Measurements from ENCODE around the gene CUTC.

CUTC gene

GRCh38 chr10:99758211-99758891, 26.3 kb downstream of the CUTC start:
- DNase-seq (ENCODE audit: insufficient read length, low spot score) (no peak), FAIRE-seq (no peak)
- no peak for TF ChIP-seq POLR2A (IDR thresholded peaks at IDR 0.05; ENCODE audit: low read depth, low read length)

- TF ChIP-seq POLR2A (IDR thresholded peaks at IDR 0.05; ENCODE audit: low read depth, low read length) = no peak
- FAIRE-seq = no peak
- DNase-seq (ENCODE audit: insufficient read length, low spot score) = no peak
Observed at GRCh38 chr10:99760321-99760720, 28.3 kb downstream of the CUTC start.

GRCh38 chr10:99761365-99761764, 29.3 kb downstream of the CUTC start:
- TF ChIP-seq POLR2A (IDR thresholded peaks at IDR 0.05; ENCODE audit: low read depth, low read length) = no peak
- no peak for FAIRE-seq
- DNase-seq (ENCODE audit: insufficient read length, low spot score) = no peak

- DNase-seq (ENCODE audit: insufficient read length, low spot score) = no peak
- no peak for FAIRE-seq
- TF ChIP-seq POLR2A (IDR thresholded peaks at IDR 0.05; ENCODE audit: low read depth, low read length) = no peak
Observed at GRCh38 chr10:99765672-99766301, 33.8 kb downstream of the CUTC start.

- FAIRE-seq (no peak), DNase-seq (ENCODE audit: insufficient read length, low spot score) (no peak)
- no peak for TF ChIP-seq POLR2A (IDR thresholded peaks at IDR 0.05; ENCODE audit: low read depth, low read length)
Observed at GRCh38 chr10:99766302-99766681, 34.3 kb downstream of the CUTC start.

- DNase-seq (ENCODE audit: insufficient read length, low spot score) (no peak), FAIRE-seq (no peak)
- TF ChIP-seq POLR2A (IDR thresholded peaks at IDR 0.05; ENCODE audit: low read depth, low read length) = no peak
Observed at GRCh38 chr10:99767901-99768300, 35.9 kb downstream of the CUTC start.

- TF ChIP-seq POLR2A (IDR thresholded peaks at IDR 0.05; ENCODE audit: low read depth, low read length) = no peak
- no peak for FAIRE-seq
- no peak for DNase-seq (ENCODE audit: insufficient read length, low spot score)
Observed at GRCh38 chr10:99768556-99768955, 36.5 kb downstream of the CUTC start.

GRCh38 chr10:99769706-99770105, 37.7 kb downstream of the CUTC start:
- FAIRE-seq = no peak
- DNase-seq (ENCODE audit: insufficient read length, low spot score) = no peak
- TF ChIP-seq POLR2A (IDR thresholded peaks at IDR 0.05; ENCODE audit: low read depth, low read length) = no peak

GRCh38 chr10:99770408-99771045, 38.5 kb downstream of the CUTC start:
- FAIRE-seq (no peak), DNase-seq (ENCODE audit: insufficient read length, low spot score) (no peak)
- no peak for TF ChIP-seq POLR2A (IDR thresholded peaks at IDR 0.05; ENCODE audit: low read depth, low read length)

GRCh38 chr10:99775850-99776249, 43.8 kb downstream of the CUTC start:
- FAIRE-seq (peak; percentile 89), DNase-seq (ENCODE audit: insufficient read length, low spot score) (peak; percentile 48)
- no peak for TF ChIP-seq POLR2A (IDR thresholded peaks at IDR 0.05; ENCODE audit: low read depth, low read length)

GRCh38 chr10:99777918-99778714, 46.1 kb downstream of the CUTC start:
- DNase-seq (ENCODE audit: insufficient read length, low spot score) (no peak), FAIRE-seq (peak; percentile 68)
- no peak for TF ChIP-seq POLR2A (IDR thresholded peaks at IDR 0.05; ENCODE audit: low read depth, low read length)

GRCh38 chr10:99779335-99779734, 47.3 kb downstream of the CUTC start:
- no peak for TF ChIP-seq POLR2A (IDR thresholded peaks at IDR 0.05; ENCODE audit: low read depth, low read length)
- no peak for FAIRE-seq
- DNase-seq (ENCODE audit: insufficient read length, low spot score) = no peak

- DNase-seq (ENCODE audit: insufficient read length, low spot score) (no peak), FAIRE-seq (no peak)
- TF ChIP-seq POLR2A (IDR thresholded peaks at IDR 0.05; ENCODE audit: low read depth, low read length) = no peak
Observed at GRCh38 chr10:99781734-99782429, 49.8 kb downstream of the CUTC start.

Data from H54 (cell line).